ENCODE data around the gene LRRC8D.

LRRC8D gene

GRCh38 chr1:89834083-89834704 is 13.4 kb downstream of the LRRC8D start:
- DNase-seq, result no peak

GRCh38 chr1:89836252-89837035 is 15.6 kb downstream of the LRRC8D start:
- DNase-seq, result no peak

GRCh38 chr1:89837036-89837481 is 16.2 kb downstream of the LRRC8D start:
- DNase-seq, result no peak

GRCh38 chr1:89837510-89837909 is 16.7 kb downstream of the LRRC8D start:
- DNase-seq, result no peak

- DNase-seq, result no peak
Measured at GRCh38 chr1:89839516-89839915, 18.7 kb downstream of the LRRC8D start.

GRCh38 chr1:89841507-89841906 is 20.7 kb downstream of the LRRC8D start:
- no peak for DNase-seq

- DNase-seq, result no peak
Measured at GRCh38 chr1:89842567-89843272, 21.9 kb downstream of the LRRC8D start.

GRCh38 chr1:89843273-89844130 is 22.7 kb downstream of the LRRC8D start:
- peak; percentile 89 for DNase-seq

- no peak for DNase-seq
Measured at GRCh38 chr1:89844241-89844807, 23.5 kb downstream of the LRRC8D start.

- DNase-seq, result no peak
Measured at GRCh38 chr1:89844860-89845259, 24.0 kb downstream of the LRRC8D start.

GRCh38 chr1:89847191-89847729 is 26.4 kb downstream of the LRRC8D start:
- DNase-seq, result no peak

GRCh38 chr1:89850844-89851415 is 30.1 kb downstream of the LRRC8D start:
- no peak for DNase-seq

- no peak for DNase-seq
Measured at GRCh38 chr1:89854140-89854539, 33.3 kb downstream of the LRRC8D start.

GRCh38 chr1:89855413-89856123 is 34.7 kb downstream of the LRRC8D start:
- DNase-seq, result no peak

GRCh38 chr1:89863165-89863830 is 42.5 kb downstream of the LRRC8D start:
- no peak for DNase-seq

GRCh38 chr1:89865498-89866382 is 44.9 kb downstream of the LRRC8D start:
- no peak for DNase-seq

GRCh38 chr1:89866568-89866967 is 45.7 kb downstream of the LRRC8D start:
- DNase-seq, result no peak

GRCh38 chr1:89870998-89871397 is 50.2 kb downstream of the LRRC8D start:
- DNase-seq, result no peak

GRCh38 chr1:89871768-89872473 is 51.1 kb downstream of the LRRC8D start:
- no peak for DNase-seq

Data from islet precursor cell (in vitro differentiated cells).